ENCODE measurements around the gene TEX52.

DNA sequence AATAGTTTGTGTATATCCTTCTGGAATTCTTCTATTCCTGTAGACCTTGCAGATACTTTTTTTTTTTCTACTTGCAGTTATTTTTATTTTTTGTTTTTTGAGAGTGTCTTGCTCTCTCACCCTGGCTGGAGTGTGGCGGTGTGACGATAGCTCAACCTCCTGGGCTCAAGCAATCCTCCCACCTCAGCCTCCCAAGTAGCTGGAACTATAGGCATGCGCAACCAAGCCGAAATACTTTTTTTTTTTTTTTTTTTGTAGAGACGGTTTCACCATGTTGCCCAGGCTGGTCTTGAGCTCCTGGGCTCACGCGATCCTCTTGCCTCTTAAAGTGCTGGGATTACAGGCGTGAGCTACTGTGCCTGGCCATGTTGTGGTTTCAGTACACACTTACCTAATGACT lies 43.8 kb upstream of the TEX52 start:
- no peak for TF ChIP-seq POLR2A (IDR thresholded peaks at IDR 0.05)
- TF ChIP-seq, protein P1, sequence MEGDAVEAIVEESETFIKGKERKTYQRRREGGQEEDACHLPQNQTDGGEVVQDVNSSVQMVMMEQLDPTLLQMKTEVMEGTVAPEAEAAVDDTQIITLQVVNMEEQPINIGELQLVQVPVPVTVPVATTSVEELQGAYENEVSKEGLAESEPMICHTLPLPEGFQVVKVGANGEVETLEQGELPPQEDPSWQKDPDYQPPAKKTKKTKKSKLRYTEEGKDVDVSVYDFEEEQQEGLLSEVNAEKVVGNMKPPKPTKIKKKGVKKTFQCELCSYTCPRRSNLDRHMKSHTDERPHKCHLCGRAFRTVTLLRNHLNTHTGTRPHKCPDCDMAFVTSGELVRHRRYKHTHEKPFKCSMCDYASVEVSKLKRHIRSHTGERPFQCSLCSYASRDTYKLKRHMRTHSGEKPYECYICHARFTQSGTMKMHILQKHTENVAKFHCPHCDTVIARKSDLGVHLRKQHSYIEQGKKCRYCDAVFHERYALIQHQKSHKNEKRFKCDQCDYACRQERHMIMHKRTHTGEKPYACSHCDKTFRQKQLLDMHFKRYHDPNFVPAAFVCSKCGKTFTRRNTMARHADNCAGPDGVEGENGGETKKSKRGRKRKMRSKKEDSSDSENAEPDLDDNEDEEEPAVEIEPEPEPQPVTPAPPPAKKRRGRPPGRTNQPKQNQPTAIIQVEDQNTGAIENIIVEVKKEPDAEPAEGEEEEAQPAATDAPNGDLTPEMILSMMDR (IDR thresholded peaks at IDR 0.05), result no peak

Data from thyroid gland (tissue), 4 donors.